SK-N-SH treated with all-trans-retinoic acid at 6 μM for 48 hours (cell line): Measurements from ENCODE around the gene GABBR1.

Experiments used
- GLIS3 ChIP-seq: fragments of 250-450 bp; sonication (Bioruptor Pico); IDR thresholded peaks from 2 replicates; pipeline ENCODE4 v1.5.0; 2020; ENCODE audit warnings: mild to moderate bottlenecking, moderate library complexity
- PATZ1 ChIP-seq: fragments of 250-450 bp; sonication (Bioruptor Pico); IDR thresholded peaks from 2 replicates; pipeline ENCODE4 v1.8.0; 2020; ENCODE audit warnings: mild to moderate bottlenecking, moderate library complexity, borderline replicate concordance
- PPARA ChIP-seq: fragments of 250-450 bp; sonication (Bioruptor Pico); IDR thresholded peaks from 2 replicates; pipeline ENCODE4 v1.5.0; 2020; ENCODE audit warnings: mild to moderate bottlenecking, borderline replicate concordance
- SNAI2 ChIP-seq: fragments of 250-450 bp; sonication (Bioruptor Pico); IDR thresholded peaks from 2 replicates; pipeline ENCODE4 v1.5.0; 2020; ENCODE audit warnings: mild to moderate bottlenecking, moderate library complexity
- ZC3H10 ChIP-seq: fragments of 250-450 bp; sonication (Bioruptor Pico); IDR thresholded peaks from 2 replicates; pipeline ENCODE4 v1.5.1; 2021; ENCODE audit warnings: mild to moderate bottlenecking, moderate library complexity
- ZFP3 ChIP-seq: fragments of 250-450 bp; sonication (Bioruptor Pico); IDR thresholded peaks from 2 replicates; pipeline ENCODE4 v1.5.0; 2020; ENCODE audit warnings: mild to moderate bottlenecking, moderate library complexity
- ZFP30 ChIP-seq: fragments of 450-650 bp; formaldehyde crosslinking; IDR thresholded peaks from 2 replicates; pipeline ENCODE4 v1.5.0; 2022; ENCODE audit warnings: mild to moderate bottlenecking, moderate library complexity

- TF ChIP-seq PATZ1 (CRISPR knock-in tag) (no peak), ZFP30 (CRISPR knock-in tag) (no peak), SNAI2 (CRISPR knock-in tag) (no peak), PPARA (CRISPR knock-in tag) (no peak), ZFP3 (CRISPR knock-in tag) (no peak), ZC3H10 (no peak), GLIS3 (CRISPR knock-in tag) (no peak)
Measured at GRCh38 chr6:29679962-29680361, 47.0 kb upstream of the GABBR1 start.
